IPS-NIHi7 (cell line): ENCODE data around the gene MAN2A2.

Experiments
- DNase-seq: peaks from one replicate; pipeline ENCODE4 v3.0.0; 2012; ENCODE audit warnings: mixed read lengths; ENCODE audit errors: extremely low spot score

The MAN2A2 gene

DNA sequence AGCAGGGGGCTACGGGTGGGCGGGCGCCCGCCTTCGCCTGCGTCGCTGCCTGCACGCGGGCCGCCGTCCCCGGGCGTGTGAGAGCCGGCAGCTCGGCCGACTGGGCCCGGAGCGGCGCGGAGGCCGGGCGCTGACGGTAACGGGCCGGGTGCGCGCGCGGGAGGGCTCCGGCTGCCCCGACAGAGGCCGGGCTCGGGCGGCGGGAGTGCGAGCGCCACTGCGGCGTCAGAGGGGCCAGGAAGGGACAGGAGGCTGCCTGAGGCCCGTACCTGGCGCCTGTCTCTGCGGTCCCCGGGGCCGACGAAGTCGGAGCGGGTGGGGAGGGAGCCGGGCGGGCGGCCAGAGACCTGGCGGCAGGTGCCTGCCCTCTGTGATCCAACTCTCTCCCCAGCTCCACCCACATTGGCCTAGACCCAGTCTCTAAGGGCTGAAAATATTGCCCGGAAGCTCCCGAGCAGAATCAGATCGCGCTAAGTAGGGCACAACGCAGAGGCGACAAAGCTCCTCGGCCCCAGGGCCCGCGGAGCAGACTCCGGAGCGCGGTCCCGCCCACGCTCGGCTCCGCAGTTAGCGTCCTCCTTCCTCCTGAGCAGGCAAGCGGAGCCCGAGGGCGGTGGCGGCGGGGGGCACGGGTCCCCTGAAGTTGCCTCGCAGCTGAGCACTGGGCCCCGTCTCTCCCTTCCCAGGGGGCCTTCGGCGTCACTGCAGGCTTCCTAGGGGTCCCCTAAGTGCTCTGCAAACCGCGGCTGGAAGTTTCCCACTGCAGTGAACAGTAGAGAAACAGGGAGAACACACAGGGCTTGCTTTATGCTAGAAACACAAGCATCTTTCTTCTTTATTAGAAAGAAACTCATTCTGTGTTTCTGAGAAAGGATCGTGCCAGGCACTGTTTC lies at the start of gene MAN2A2:
Gene MAN2A2 (plus strand): TSS at position 463 of the 893 bp plus-strand sequence. CDS start 906 bp downstream, outside the sequence.
- DNase-seq: peak; percentile 63

DNA sequence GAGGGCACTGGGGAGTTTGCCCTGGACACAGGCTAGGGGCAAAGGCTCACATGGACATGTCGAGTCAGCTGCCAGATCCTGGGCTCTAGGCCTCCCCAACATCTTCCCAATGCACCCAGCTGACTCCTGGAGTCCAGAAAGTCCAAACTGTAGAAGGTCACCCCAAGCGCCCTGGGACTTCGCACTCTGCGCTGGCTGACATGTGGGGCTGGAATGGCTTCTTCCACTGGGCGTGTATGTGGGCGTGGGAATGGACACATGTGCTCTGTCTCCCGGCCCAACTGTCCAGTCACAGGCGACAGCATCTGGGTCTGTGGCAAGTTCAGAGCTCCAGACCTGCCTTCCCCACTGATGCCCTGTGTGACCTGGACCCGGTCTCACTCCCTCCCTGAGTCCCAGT lies 48.0 kb upstream of the MAN2A2 start:
- no peak for DNase-seq

DNA sequence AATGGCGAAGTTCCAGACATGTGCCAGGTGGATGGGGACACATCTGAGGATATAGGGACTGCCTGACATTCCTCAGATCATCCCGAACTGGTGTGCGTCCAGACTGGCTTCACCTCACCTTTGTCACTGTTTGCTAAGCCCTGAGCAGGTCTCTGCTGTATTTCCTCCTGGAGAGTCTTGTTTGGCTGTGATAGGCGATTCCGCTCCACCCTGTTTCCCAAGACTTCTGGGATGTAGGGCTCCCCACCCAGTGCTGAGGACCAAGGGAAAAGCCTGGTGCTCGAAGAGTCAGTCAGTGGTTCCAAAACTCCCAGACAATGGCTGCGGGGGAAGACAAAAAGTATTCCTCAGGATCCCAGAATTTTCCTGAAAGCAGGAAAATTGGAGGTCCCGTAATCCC lies 45.8 kb upstream of the MAN2A2 start:
- DNase-seq: no peak

DNA sequence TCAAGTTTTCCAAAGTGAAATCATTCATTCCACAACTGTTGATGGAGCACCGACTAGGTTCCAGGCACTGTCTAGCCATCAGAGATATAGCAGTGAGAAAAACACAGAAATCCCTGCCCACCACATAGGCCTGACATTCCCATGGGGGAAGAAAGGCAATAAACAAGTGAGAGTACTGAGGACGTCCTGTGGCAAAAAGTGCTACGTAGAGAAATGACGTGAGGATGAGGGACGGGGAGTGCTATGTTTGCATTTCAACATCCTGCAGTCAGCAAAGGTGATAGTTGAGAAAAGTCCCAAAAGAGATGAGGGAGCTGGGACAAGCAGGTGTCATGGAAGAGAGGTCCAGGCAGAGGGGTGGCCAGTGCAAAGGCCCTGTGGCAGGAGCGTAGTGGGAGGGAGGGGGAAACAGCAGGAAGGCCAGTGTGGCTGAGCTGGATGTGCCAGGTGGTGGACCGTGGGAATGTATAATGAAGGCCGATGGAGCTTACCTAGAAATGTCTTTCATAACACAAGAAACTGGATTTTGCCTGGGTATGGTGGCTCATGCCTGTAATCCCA lies 45.1 kb upstream of the MAN2A2 start:
- no peak for DNase-seq

GRCh38 chr15:90859234-90860131 lies 43.6 kb upstream of the MAN2A2 start:
- DNase-seq: peak; percentile 66

GRCh38 chr15:90860450-90860849 lies 42.7 kb upstream of the MAN2A2 start:
- DNase-seq: no peak

DNA sequence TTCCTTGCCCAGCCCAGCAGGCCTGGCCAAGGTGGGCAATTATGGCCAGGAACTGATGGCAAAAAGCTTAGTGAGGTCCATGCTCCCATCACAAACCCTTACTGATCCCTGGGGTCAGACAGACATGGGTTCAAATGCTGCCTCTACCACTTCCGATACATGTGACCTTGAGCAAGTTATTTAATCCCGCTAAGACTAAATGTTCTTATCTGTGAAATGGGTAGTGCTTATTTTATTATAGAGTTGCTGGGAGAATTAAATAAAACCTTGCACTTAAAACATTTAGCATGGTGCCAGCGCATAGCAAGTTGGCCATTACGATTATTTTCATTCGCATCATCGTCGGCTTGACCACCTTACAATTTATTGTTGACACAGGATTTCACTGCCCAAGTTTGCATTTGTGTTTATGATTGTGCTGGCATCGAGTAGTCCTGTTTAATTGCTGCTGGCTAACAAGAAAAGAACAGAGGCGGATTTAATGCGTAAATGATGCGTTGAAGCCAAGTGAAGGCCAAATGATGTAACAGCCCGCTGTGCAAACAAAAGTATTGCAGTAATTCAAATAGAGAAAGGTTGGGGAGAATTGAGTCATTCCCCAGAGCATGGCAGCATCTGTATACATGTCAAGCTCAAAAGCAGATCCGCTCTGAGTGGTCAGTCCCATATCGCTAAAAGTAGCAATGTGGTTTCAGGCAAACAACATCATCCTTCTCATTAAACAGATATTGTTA lies 42.0 kb upstream of the MAN2A2 start:
- DNase-seq: no peak

DNA sequence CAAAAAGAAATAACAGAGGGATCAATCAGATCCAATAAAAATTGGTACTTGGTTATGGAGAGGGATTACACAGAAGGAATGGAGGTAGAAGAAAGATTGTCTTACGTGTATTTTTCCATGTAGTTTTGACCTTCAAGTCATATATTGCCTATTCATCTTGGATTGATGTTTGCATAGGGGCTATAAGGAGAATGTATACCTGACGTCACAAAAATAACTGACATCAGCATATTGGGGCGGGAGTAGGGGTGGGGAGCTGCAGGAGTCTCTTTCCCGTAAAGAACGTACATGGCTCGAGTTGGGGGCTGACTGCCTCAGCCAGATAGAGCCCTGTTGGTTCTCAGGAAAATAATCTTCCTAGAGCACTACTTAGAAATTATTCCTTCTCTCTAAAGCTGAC lies 40.6 kb upstream of the MAN2A2 start:
- DNase-seq: no peak

GRCh38 chr15:90862964-90863778 lies 39.9 kb upstream of the MAN2A2 start:
- DNase-seq: no peak

DNA sequence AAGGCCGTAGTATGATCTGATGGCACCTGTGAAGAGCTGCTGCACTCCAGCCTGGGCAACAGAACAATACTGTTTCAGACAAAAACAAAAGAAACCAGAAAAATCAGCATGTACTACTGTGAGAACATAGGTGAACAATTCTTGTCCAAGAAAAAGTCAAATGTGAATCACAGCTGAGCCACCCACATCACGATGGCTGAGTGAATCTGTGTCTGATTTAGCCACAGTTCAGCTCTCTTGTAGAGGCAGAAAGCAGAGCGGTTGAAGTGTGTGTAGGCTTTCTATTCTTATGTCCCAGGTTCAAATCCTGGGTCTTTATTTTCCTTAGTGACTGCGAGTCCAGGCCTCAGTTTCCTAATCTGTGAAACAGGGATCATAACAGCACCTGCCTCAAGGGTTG lies 39.1 kb upstream of the MAN2A2 start:
- DNase-seq: no peak

DNA sequence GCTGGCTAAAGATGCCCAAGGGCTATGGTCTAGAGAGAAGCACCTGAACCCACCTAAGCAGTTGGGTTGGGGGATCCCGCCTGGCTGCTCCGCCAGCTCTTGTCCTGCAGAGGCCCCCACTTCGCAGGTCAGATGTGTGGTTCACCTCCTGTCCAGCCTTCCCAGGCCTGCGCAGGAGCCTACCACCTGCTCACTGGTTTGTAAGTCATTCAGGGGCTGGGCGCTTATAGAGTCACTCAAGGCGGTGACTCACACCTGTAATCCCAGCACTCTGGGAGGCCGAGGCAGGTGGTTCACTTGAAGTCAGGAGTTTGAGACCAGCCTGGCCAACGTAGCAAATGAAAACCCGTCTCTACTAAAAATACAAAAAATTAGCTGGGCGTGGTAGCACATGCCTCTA lies 38.6 kb upstream of the MAN2A2 start:
- no peak for DNase-seq

GRCh38 chr15:90865702-90866101 lies 37.4 kb upstream of the MAN2A2 start:
- no peak for DNase-seq

DNA sequence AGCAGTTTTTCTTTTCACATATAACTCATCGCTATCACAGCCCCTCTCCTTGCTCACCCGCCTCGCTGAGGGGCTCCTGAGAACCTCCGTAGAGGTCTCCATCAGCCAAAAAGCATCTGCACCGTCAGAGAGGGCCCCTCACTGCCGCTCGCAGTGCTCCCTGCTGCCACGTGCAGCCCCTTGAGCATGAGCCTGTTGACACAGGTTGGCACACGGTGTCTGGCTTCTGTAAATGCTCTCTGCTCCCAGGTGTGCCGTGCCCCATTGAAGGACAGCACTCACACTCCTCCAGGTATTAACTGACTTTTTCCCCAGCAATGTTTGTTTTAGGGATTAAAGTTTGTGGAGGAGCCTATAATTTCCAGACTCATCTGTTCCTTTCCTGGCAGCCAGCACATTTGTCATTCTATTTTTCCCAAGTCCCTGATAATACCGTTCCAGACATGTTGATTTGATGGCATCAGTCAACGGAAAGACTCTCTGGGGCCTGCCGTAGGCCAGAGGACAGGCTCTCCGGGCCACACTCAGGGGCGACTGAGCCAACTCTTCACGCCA lies 36.9 kb upstream of the MAN2A2 start:
- DNase-seq: no peak

GRCh38 chr15:90866800-90867199 lies 36.3 kb upstream of the MAN2A2 start:
- DNase-seq: no peak

- DNase-seq: no peak
Observed at GRCh38 chr15:90868261-90868689, 34.8 kb upstream of the MAN2A2 start, which contains the start of gene FURIN. Gene FURIN (plus strand): TSS chr15:90868588. CDS start chr15:90875741, 7,153 bp downstream.

GRCh38 chr15:90869140-90869541 lies 34.0 kb upstream of the MAN2A2 start:
- no peak for DNase-seq

- peak; percentile 44 for DNase-seq
Observed at GRCh38 chr15:90869601-90870353, 33.3 kb upstream of the MAN2A2 start.

- DNase-seq: no peak
Observed at GRCh38 chr15:90870354-90871138, 32.6 kb upstream of the MAN2A2 start.
